SHP77 (cell line): Measurements from ENCODE around the gene LDLRAD4.

Experiments
- DNase-seq, 2 experiments: peaks; one replicate each; lab custom pipeline; 2025; lab: John Stamatoyannopoulos, UW

Gene LDLRAD4

GRCh38 chr18:13430663-13431062 lies 212.1 kb downstream of the LDLRAD4 start:
- DNase-seq: no peak

GRCh38 chr18:13431886-13432285 lies 213.3 kb downstream of the LDLRAD4 start:
- no peak for DNase-seq

GRCh38 chr18:13433125-13433524 lies 214.6 kb downstream of the LDLRAD4 start:
- no peak for DNase-seq

DNA sequence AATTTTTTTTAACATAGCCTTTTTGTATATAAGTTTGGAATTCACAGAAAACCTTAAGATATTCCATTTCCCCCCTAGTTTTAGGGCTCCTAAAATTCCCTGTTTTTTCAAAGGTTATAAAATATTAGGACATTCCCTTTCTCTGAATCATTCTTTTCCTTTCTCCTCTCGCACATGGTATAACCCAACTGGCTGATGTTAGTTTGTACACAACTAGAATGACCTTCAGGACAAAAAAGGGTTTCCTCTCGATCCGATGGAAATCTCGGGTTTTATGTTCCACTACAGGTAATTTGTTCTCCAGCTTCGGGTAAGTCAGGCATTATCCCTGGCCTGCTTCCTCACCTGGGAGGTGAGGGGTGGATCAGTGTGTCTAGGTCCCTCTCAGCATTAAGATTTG lies 215.1 kb downstream of the LDLRAD4 start:
- no peak for DNase-seq

GRCh38 chr18:13434854-13435253 lies 216.3 kb downstream of the LDLRAD4 start:
- DNase-seq: no peak

- no peak for DNase-seq
These were observed 217.2 kb downstream of the LDLRAD4 start for GRCh38 chr18:13435586-13436333.

- DNase-seq: no peak
These were observed 218.0 kb downstream of the LDLRAD4 start for GRCh38 chr18:13436576-13436975.

- no peak for DNase-seq
These were observed 218.5 kb downstream of the LDLRAD4 start for GRCh38 chr18:13437034-13437433.

- no peak for DNase-seq
These were observed 219.4 kb downstream of the LDLRAD4 start for GRCh38 chr18:13437796-13438506.

GRCh38 chr18:13438507-13439056 lies 220.0 kb downstream of the LDLRAD4 start:
- DNase-seq: no peak

DNA sequence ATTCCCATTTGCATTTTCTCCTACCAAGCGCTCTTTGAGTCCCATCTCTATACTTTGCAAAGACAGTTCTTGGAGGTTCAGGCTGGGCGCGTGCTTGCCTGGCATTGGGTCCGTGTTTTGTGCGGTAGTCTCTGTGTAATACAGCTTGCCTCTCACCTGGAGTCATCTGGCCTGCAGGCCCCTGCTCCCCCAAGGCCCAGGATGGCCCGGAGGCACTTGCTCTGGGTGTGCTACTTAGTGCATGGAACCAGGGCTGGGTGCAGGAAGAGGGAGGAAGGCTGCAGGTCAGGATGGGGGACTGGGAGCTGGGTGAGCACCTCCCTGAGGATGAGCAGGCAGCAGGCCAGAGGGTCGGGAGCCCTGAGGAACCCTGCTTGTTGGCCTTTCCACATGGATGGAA lies 220.9 kb downstream of the LDLRAD4 start:
- no peak for DNase-seq

GRCh38 chr18:13440277-13441248 lies 222.0 kb downstream of the LDLRAD4 start:
- no peak for DNase-seq

DNA sequence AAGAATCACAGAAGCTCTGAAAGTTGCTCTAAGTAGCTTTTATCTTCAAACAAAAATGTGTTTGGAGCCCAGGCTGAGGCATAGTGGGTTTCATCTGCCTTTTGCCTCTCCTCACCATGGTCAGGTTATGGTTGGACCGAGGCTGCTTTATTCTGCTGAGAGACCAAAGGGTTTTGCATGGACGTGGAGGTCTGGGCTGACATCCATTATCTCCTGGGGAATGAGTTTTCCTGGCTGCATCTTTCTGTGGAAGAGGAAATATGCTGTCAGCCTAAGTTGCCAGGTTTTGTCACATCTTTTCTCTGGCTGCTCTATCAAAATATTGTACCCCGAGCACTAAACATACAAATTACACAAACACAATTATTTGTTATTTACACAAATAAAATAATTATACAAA lies 223.2 kb downstream of the LDLRAD4 start:
- no peak for DNase-seq

- DNase-seq: no peak
These were observed 223.9 kb downstream of the LDLRAD4 start for GRCh38 chr18:13442451-13442850.

DNA sequence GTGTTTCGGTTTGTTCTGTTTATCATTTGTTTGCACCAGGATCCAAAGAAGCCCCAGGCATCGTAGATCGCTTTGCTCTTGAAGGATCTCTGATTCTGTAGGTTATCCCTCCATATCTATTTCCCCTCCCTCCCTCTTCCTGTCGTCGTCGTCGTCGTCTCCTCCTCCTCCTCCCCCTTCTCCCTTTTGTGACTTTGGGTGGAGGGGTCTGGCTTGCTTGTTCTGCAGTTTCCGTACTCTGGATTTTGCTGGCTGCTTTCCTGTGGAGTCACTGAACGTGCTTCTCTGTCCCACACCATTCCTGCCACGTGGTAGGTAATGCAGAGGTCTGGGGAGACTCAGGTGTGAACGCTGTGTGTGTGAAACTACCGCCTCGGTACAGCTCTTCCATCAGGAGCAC lies 225.0 kb downstream of the LDLRAD4 start:
- DNase-seq: no peak

- DNase-seq: no peak
These were observed 226.1 kb downstream of the LDLRAD4 start for GRCh38 chr18:13444430-13445240.

GRCh38 chr18:13445241-13445897 lies 226.8 kb downstream of the LDLRAD4 start:
- DNase-seq: no peak

GRCh38 chr18:13446024-13446423 lies 227.5 kb downstream of the LDLRAD4 start:
- DNase-seq: no peak

DNA sequence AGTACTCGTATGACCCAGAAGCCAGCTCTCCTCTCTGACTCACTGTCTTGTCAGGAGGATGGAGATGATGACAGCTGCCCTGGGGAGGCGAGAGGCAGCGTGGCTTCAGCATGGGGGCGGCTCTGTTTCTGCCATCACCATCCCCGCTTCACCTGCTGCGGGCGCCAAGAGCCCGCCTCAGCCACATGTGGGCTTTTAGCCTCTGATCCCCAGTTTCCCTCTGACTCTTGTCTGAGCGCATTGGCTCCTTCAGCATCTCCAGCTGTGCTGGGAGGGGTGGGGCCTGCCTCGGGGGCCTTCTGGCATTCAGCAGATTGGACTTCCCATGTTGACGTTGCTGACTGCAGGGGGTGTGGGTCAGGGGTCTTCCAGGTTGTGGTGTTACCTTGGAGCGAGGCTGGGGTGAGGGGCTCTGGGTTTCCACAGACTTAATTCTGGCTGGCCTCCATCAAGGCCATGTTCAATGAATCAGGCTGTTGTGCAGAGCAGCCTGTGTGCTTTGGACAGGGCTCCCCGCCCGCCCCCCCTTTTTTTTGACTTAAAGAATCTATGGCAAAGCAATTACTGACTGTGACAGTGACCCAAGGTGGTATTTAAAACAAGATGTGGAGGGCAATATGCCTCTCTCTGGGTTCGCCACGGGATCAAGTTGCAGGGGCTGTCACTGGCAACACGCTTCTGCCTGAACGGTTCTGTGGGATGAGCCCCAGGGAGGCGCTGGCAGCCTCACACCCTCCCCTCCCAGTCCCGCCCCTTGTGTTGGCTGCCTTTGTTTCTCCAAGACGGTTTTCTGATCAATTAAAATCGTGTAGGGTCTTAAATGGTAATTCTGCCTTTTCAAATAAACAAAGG lies 228.3 kb downstream of the LDLRAD4 start:
- peak in 1 of 2 experiments; percentile 19 for DNase-seq
